SU-DHL-6 (cell line): ENCODE data around the gene MEF2A.

Source experiments
- H2AFZ ChIP-seq: fragments of 200-600 bp; sonication (generic); 2 replicates; pipeline ENCODE4 v1.6.1; 2014; ENCODE audit warnings: low read depth, mild to moderate bottlenecking, moderate library complexity, mixed read lengths, antibody characterized with exemption, low read length; ENCODE audit not compliant: severe bottlenecking
- H3F3A ChIP-seq: fragments of 200-600 bp; shearing (Covaris generic); 2 replicates; pipeline ENCODE4 v1.6.0; 2016; ENCODE audit warnings: antibody characterized with exemption, mild to moderate bottlenecking; ENCODE audit not compliant: insufficient read depth
- H3K27ac ChIP-seq: fragments of 200-600 bp; sonication (generic); 2 replicates; pipeline ENCODE4 v1.5.1; 2016; ENCODE audit warnings: low read depth, mild to moderate bottlenecking, low read length, moderate library complexity, mixed read lengths
- H3K27me3 ChIP-seq: fragments of 200-600 bp; sonication (generic), shearing (Covaris generic); 2 replicates; pipeline ENCODE4 v1.6.0; 2014; ENCODE audit warnings: mild to moderate bottlenecking, low read length
- H3K36me3 ChIP-seq: fragments of 200-600 bp; sonication (generic); 2 replicates; pipeline ENCODE4 v1.6.1; 2014; ENCODE audit warnings: mild to moderate bottlenecking, low read length, mixed read lengths
- H3K4me2 ChIP-seq: fragments of 300-600, 200-600 bp; shearing (Covaris generic), sonication (generic); 2 replicates; pipeline ENCODE4 v1.6.0; 2014; ENCODE audit warnings: low read length, low read depth, mild to moderate bottlenecking; ENCODE audit not compliant: poor library complexity, severe bottlenecking
- H3K4me3 ChIP-seq: fragments of 200-600 bp; sonication (generic); 2 replicates; pipeline ENCODE4 v1.5.1; 2014; ENCODE audit warnings: antibody characterized with exemption, low read length, mild to moderate bottlenecking, mixed read lengths; ENCODE audit not compliant: insufficient read depth, poor library complexity, severe bottlenecking
- H3K79me2 ChIP-seq: fragments of 200-600 bp; sonication (generic); 2 replicates; pipeline ENCODE4 v1.6.1; 2014; ENCODE audit warnings: mild to moderate bottlenecking, low read length, moderate library complexity; ENCODE audit not compliant: insufficient read depth
- H3K9ac ChIP-seq: fragments of 200-600 bp; sonication (generic); 2 replicates; pipeline ENCODE4 v1.7.0; 2014; ENCODE audit warnings: mild to moderate bottlenecking, low read length
- H3K9me2 ChIP-seq: fragments of 200-600 bp; sonication (generic); replicated peaks from 2 replicates; pipeline ENCODE4 v1.6.1; 2014; ENCODE audit warnings: low read length; ENCODE audit not compliant: insufficient read depth
- H3K9me3 ChIP-seq: fragments of 200-600 bp; sonication (generic); 2 replicates; pipeline ENCODE4 v1.6.1; 2014; ENCODE audit warnings: low read length, mixed read lengths; ENCODE audit not compliant: insufficient read depth
- H4K20me1 ChIP-seq: fragments of 200-600 bp; sonication (generic); 2 replicates; pipeline ENCODE4 v1.6.1; 2014; ENCODE audit warnings: low read depth, mild to moderate bottlenecking, antibody characterized with exemption, low read length, moderate library complexity, mixed read lengths
- CTCF ChIP-seq: fragments of 200-600 bp; sonication (generic); IDR thresholded peaks from one replicate; pipeline ENCODE4 v1.5.1; 2017; ENCODE audit warnings: antibody characterized with exemption, mild to moderate bottlenecking, low read length, moderate library complexity; ENCODE audit not compliant: insufficient read depth, poor library complexity, severe bottlenecking
- EZH2phosphoT487 ChIP-seq: fragments of 200-600 bp; sonication (generic), shearing (Covaris generic); conservative IDR thresholded peaks from 2 replicates; pipeline ENCODE4 v1.6.1; 2018; ENCODE audit warnings: mild to moderate bottlenecking, antibody characterized with exemption, low read length, moderate library complexity, mixed read lengths

The MEF2A gene

GRCh38 chr15:99717161-99718009, 151.6 kb downstream of the MEF2A start:
- peaks cover 4% of the 10 kb centered on the region; the same call in 1 of the 2 replicates for H3K36me3 ChIP-seq
- no peaks in the 10 kb centered on the region for H3K9me2 ChIP-seq
- no peaks in the 10 kb centered on the region for H3K27me3 ChIP-seq
- H3K9me3 ChIP-seq = no peaks in the 10 kb centered on the region
- H3F3A ChIP-seq = peaks cover 8% of the 10 kb centered on the region; the same call in 1 of the 2 replicates
- H3K9ac ChIP-seq = no peak overlapping the region
- no peak for TF ChIP-seq CTCF
- no peak for TF ChIP-seq EZH2phosphoT487
- H4K20me1 ChIP-seq = no peaks in the 10 kb centered on the region
- no peak overlapping the region for H3K4me3 ChIP-seq
- no peaks in the 10 kb centered on the region for H3K79me2 ChIP-seq
- H3K4me2 ChIP-seq = no peak overlapping the region
- no peak overlapping the region for H2AFZ ChIP-seq
- no peak overlapping the region for H3K27ac ChIP-seq

- Histone ChIP-seq H3K4me2 (no peak overlapping the region), H3K27ac (no peak overlapping the region), H3K9ac (no peak overlapping the region), H2AFZ (no peak overlapping the region), H3K27me3 (no peaks in the 10 kb centered on the region), H3F3A (peaks cover 8% of the 10 kb centered on the region; the same call in 1 of the 2 replicates), H3K9me2 (no peaks in the 10 kb centered on the region), H4K20me1 (no peaks in the 10 kb centered on the region), H3K79me2 (no peaks in the 10 kb centered on the region), H3K9me3 (no peaks in the 10 kb centered on the region), H3K36me3 (no peaks in the 10 kb centered on the region; the same call in 1 of the 2 replicates), H3K4me3 (no peak overlapping the region)
- TF ChIP-seq EZH2phosphoT487 (no peak), CTCF (no peak)
These were observed 152.6 kb downstream of the MEF2A start for GRCh38 chr15:99718421-99718820.

GRCh38 chr15:99719096-99719541, 153.3 kb downstream of the MEF2A start:
- no peaks in the 10 kb centered on the region; the same call in 1 of the 2 replicates for H3K36me3 ChIP-seq
- H3K79me2 ChIP-seq = no peaks in the 10 kb centered on the region
- H4K20me1 ChIP-seq = no peaks in the 10 kb centered on the region
- no peak overlapping the region for H3K4me2 ChIP-seq
- no peak for TF ChIP-seq EZH2phosphoT487
- no peak for TF ChIP-seq CTCF
- H3F3A ChIP-seq = 0 out of 2 replicates have a peak, but pooled peaks cover 3% of the 10 kb centered on the region
- H3K9ac ChIP-seq = no peak overlapping the region
- H3K27me3 ChIP-seq = no peaks in the 10 kb centered on the region
- no peaks in the 10 kb centered on the region for H3K9me2 ChIP-seq
- H2AFZ ChIP-seq = no peak overlapping the region
- no peaks in the 10 kb centered on the region for H3K9me3 ChIP-seq
- no peak overlapping the region for H3K27ac ChIP-seq
- H3K4me3 ChIP-seq = no peak overlapping the region
